Uterus (tissue), 4 donors: Measurements from ENCODE around the gene TWIST2. TPM values are rescaled to one million over a fixed set of nuclear protein-coding genes. Genes with fewer than 3 reads are reported as not detected.

ENCODE experiments used
- DNase-seq, 2 donors: peaks; one replicate each; pipeline ENCODE4 v3.0.0-alpha.2; 2019 to 2020
- H3K27ac ChIP-seq, 2 donors: fragments of 200-600 bp; sonication (generic); 1 replicate in 1 of 2; 2 replicates in 1 of 2; pipeline ENCODE4 v1.5.1; 2016 to 2018
- H3K27me3 ChIP-seq, 2 donors: fragments of 200-600 bp; sonication (generic); one replicate each; pipeline ENCODE4 v1.5.1; 2018 to 2019; ENCODE audit warnings: control low read depth in 1 of 2
- H3K36me3 ChIP-seq, 2 donors: fragments of 200-600 bp; sonication (generic); one replicate each; pipeline ENCODE4 v1.5.1; 2019; ENCODE audit warnings: control low read depth in 1 of 2
- H3K4me1 ChIP-seq, 2 donors: fragments of 200-600 bp; sonication (generic); one replicate each; pipeline ENCODE4 v1.5.1; 2018 to 2019; ENCODE audit warnings: control low read depth in 1 of 2
- H3K4me3 ChIP-seq, 2 donors: fragments of 200-600 bp; sonication (generic); 1 replicate in 1 of 2; 2 replicates in 1 of 2; pipeline ENCODE4 v1.5.1; 2018 to 2019; ENCODE audit warnings: mild to moderate bottlenecking in 1 of 2
- H3K9me3 ChIP-seq, 2 donors: fragments of 200-600 bp; sonication (generic); one replicate each; pipeline ENCODE4 v1.5.1; 2019; ENCODE audit warnings: control low read depth in 1 of 2
- CTCF ChIP-seq, 4 experiments: fragments of 200-600 bp in 2 of 4; fragments of 450-650 bp in 2 of 4; sonication (generic) in 2 of 4; IDR thresholded peaks; one replicate each; pipeline ENCODE4 v1.5.1; 2016 to 2019; ENCODE audit warnings: antibody characterized with exemption in 4 of 4, mild to moderate bottlenecking in 2 of 4, moderate library complexity in 1 of 4
- POLR2A ChIP-seq, 2 donors: fragments of 450-650 bp; IDR thresholded peaks; one replicate each; pipeline ENCODE4 v1.6.1; 2016; ENCODE audit warnings: antibody characterized with exemption in 2 of 2, mild to moderate bottlenecking in 1 of 2, moderate library complexity in 1 of 2
- intact Hi-C: fragments of 100-400 bp; cut with DNase I; formaldehyde crosslinking; loops from one replicate; pipeline ENCODE4 v1.15.1; 2023; ENCODE audit warnings: low total_unique reads
- total RNA-seq, 4 donors: library from RNA; depleted of rRNA in 3 of 4; stranded (reverse); fragments of >200 nt in 3 of 4; gene quantifications; one replicate each; pipeline versions ENCODE4 v1.1.0 to v1.2.4, GENCODE V29; 2014 to 2023
- donor health status: DM: yes; HTN: yes; CAD: no.

Gene TWIST2
- total RNA-seq, 4 donors from 2014 or later, result 28.1 to 199 (median 63.9) TPM

- DNase-seq, result no peak
- H3K36me3 ChIP-seq, result no peaks in the 10 kb centered on the region
- no peak overlapping the region for H3K4me3 ChIP-seq
- H3K4me1 ChIP-seq, result peaks cover 0 to 4% of the 10 kb centered on the region in 2 donors
- intact Hi-C loops, result no loop called here
- H3K27ac ChIP-seq, result peak overlapping the region in 1 of 2 donors; percentile 54
- H3K27me3 ChIP-seq, result no peaks in the 10 kb centered on the region
- TF ChIP-seq CTCF (IDR thresholded peaks at IDR 0.05) (no peak), POLR2A (IDR thresholded peaks at IDR 0.05) (no peak)
- no peaks in the 10 kb centered on the region for H3K9me3 ChIP-seq
Observed at GRCh38 chr2:238851761-238852160, 3.9 kb downstream of the TWIST2 start.

DNA sequence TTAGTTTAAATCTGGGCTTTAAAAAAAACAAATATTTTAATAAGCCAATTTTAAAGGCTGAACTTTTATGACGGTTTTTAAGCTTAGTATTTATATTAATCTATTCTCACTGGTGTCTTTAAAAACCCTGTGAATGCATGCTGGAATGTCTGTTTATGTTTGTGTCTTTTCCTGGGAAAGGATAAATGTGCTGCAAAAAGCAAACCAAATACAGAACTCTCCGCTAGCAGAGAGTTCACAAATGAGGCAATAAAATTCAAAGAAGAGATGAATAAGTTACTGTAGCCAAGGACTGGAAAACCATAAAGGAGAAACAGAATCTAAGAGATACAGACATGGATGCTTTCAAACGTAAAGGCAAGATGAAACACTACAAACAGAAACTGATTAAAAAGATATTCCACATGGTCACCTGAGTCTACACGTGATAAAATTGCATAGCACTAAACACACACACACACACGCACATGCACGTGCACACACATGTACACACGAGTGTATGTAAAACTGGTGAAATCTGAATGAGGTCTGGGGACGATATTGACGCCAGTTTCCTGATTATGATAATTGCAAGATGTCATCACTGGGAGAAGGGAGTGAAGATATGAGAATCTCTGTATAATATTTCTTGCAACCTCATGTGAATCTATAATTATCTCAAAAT is 4.5 kb downstream of the TWIST2 start:
- TF ChIP-seq CTCF (IDR thresholded peaks at IDR 0.05), result no peak
- TF ChIP-seq POLR2A (IDR thresholded peaks at IDR 0.05), result no peak
- H3K4me3 ChIP-seq, result no peak overlapping the region
- H3K9me3 ChIP-seq, result no peaks in the 10 kb centered on the region
- intact Hi-C loops, result no loop called here
- no peaks in the 10 kb centered on the region for H3K27me3 ChIP-seq
- peak overlapping the region in 1 of 2 donors; percentile 54 for H3K27ac ChIP-seq
- no peaks in the 10 kb centered on the region for H3K36me3 ChIP-seq
- DNase-seq, result no peak
- peaks cover 0 to 4% of the 10 kb centered on the region in 2 donors for H3K4me1 ChIP-seq

GRCh38 chr2:238853218-238853617 is 5.3 kb downstream of the TWIST2 start:
- intact Hi-C loops, result no loop called here
- no peaks in the 10 kb centered on the region for H3K27me3 ChIP-seq
- H3K36me3 ChIP-seq, result no peaks in the 10 kb centered on the region
- H3K27ac ChIP-seq, result no peak overlapping the region
- H3K9me3 ChIP-seq, result no peaks in the 10 kb centered on the region
- no peak overlapping the region for H3K4me3 ChIP-seq
- TF ChIP-seq CTCF (IDR thresholded peaks at IDR 0.05) (no peak), POLR2A (IDR thresholded peaks at IDR 0.05) (no peak)
- DNase-seq, result no peak
- peaks cover 0 to 4% of the 10 kb centered on the region in 2 donors for H3K4me1 ChIP-seq

GRCh38 chr2:238853721-238854120 is 5.8 kb downstream of the TWIST2 start:
- intact Hi-C loops, result no loop called here
- H3K27ac ChIP-seq, result no peak overlapping the region

More at GRCh38 chr2:238853721-238854120, 5.8 kb downstream of the TWIST2 start:
- Histone ChIP-seq H3K4me1 (peaks cover 0 to 4% of the 10 kb centered on the region in 2 donors), H3K36me3 (no peaks in the 10 kb centered on the region), H3K27me3 (no peaks in the 10 kb centered on the region), H3K9me3 (no peaks in the 10 kb centered on the region), H3K4me3 (no peak overlapping the region)
- TF ChIP-seq CTCF (IDR thresholded peaks at IDR 0.05) (no peak), POLR2A (IDR thresholded peaks at IDR 0.05) (no peak)
- DNase-seq, result no peak
